ENCODE data around the gene ZNF335. TPM values are rescaled to one million over a fixed set of nuclear protein-coding genes. Genes with fewer than 3 reads are reported as not detected.

Gene ZNF335
- total RNA-seq, 4 donors from 2014 or later: 12.9 to 19.0 (median 15.3) TPM

DNA sequence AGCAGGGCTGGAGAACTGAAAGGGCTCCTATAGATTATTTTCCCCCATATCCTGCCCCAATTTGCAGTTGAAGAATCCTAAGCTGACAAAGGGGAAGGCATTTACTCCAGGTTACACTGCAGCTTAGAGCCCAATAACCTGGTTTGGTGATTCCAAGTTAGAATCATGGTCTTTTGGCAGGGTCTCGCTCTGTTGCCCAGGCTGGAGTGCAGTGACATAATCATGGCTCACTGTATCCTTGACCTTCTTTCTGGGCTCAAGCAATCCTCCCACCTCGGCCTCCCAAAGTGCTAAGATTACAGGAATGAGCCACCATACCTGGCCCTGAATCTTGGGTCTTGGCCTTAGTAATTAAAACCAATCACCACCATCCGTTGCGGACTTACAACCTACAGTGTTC is 35.7 kb upstream of the ZNF335 start:
- peaks cover 7 to 97% (median 28%) of the 10 kb centered on the region in 4 donors for H3K27me3 ChIP-seq
- no peak overlapping the region for H3K27ac ChIP-seq (replicated peaks in 1 of 4)
- WGBS: 85% methylated on average over 4 of the region's 4 CpGs
- TF ChIP-seq POLR2AphosphoS5 (IDR thresholded peaks at IDR 0.05): no peak
- TF ChIP-seq, protein P1, sequence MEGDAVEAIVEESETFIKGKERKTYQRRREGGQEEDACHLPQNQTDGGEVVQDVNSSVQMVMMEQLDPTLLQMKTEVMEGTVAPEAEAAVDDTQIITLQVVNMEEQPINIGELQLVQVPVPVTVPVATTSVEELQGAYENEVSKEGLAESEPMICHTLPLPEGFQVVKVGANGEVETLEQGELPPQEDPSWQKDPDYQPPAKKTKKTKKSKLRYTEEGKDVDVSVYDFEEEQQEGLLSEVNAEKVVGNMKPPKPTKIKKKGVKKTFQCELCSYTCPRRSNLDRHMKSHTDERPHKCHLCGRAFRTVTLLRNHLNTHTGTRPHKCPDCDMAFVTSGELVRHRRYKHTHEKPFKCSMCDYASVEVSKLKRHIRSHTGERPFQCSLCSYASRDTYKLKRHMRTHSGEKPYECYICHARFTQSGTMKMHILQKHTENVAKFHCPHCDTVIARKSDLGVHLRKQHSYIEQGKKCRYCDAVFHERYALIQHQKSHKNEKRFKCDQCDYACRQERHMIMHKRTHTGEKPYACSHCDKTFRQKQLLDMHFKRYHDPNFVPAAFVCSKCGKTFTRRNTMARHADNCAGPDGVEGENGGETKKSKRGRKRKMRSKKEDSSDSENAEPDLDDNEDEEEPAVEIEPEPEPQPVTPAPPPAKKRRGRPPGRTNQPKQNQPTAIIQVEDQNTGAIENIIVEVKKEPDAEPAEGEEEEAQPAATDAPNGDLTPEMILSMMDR (IDR thresholded peaks at IDR 0.05): no peak
- no peak for TF ChIP-seq EP300 (IDR thresholded peaks at IDR 0.05)
- TF ChIP-seq POLR2A (IDR thresholded peaks at IDR 0.05; ENCODE audit: low read depth): no peak
- no peak for DNase-seq (ENCODE audit: extremely low spot score)
- H3K4me3 ChIP-seq: no peak overlapping the region
- no peaks in the 10 kb centered on the region for H3K36me3 ChIP-seq
- intact Hi-C loops (cut with DNase I): no loop called here
- H3K9me3 ChIP-seq: no peaks in the 10 kb centered on the region
- H3K4me1 ChIP-seq: peaks cover 0 to 26% (median 15%) of the 10 kb centered on the region in 4 donors

DNA sequence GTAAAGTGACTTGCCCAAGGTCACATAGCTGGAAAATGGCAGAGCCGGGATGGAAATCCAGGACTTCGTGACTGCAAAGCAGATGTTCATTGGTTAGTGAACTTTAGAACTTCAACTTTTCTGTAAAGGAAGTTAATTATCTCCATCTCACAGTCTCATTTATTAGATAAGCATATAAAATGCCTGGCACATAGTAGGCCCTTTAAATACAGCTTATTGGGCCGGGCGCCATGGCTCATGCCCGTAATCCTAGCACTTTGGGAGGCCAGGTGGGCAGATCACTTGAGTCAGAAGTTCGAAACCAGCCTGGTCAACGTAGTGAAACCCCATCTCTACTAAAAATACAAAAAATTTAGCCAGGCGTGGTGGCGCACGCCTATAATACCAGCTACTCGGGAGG is 35.0 kb upstream of the ZNF335 start:
- H3K27me3 ChIP-seq: peaks cover 3 to 96% (median 20%) of the 10 kb centered on the region in 4 donors
- DNase-seq (ENCODE audit: extremely low spot score): no peak
- no peaks in the 10 kb centered on the region for H3K9me3 ChIP-seq
- WGBS: 83% methylated on average over 11 of the region's 11 CpGs
- peaks cover 0 to 23% (median 15%) of the 10 kb centered on the region in 4 donors for H3K4me1 ChIP-seq
- TF ChIP-seq POLR2AphosphoS5 (IDR thresholded peaks at IDR 0.05) (no peak), POLR2A (IDR thresholded peaks at IDR 0.05; ENCODE audit: low read depth) (no peak), EP300 (IDR thresholded peaks at IDR 0.05) (no peak)
- TF ChIP-seq, protein P1 (IDR thresholded peaks at IDR 0.05): no peak
- H3K36me3 ChIP-seq: no peaks in the 10 kb centered on the region
- no peak overlapping the region for H3K4me3 ChIP-seq
- no peak overlapping the region for H3K27ac ChIP-seq (replicated peaks in 1 of 4)
- intact Hi-C loops (cut with DNase I): no loop called here

DNA sequence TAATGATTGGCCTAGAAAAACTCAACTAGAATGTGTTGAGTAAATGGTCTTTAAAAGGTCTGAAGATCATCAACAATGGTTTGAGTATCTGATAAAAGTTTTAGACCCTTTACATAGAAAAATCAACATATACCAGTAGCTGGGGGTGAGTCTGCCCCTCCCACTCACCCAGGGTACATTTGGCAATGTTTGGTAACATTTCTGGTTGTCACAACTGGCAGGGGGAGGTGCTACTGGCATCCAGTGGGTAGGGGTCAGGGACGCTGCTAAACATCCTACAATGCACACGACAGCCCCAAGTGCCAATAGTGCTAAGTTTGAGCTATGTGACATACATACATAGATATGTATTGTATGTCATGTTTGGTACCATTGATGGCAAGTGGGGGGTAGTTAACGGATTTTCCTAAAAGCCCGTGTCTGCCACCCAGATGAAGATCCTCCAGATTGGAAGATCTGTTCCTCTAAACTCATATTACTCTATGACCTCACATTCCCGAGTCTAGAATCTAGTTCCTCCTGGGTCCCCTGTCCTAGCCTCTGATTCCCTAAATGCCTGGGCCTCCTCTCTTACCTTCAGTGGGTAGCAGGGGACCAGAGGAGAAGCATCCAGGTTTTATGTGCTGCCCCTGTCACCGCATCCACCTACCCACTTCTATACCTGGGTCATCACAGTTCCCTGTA is 34.2 kb upstream of the ZNF335 start:
- Histone ChIP-seq H3K4me3 (no peak overlapping the region), H3K9me3 (no peaks in the 10 kb centered on the region), H3K27ac (replicated peaks in 1 of 4) (no peak overlapping the region), H3K36me3 (no peaks in the 10 kb centered on the region), H3K27me3 (peaks cover 3 to 94% (median 12%) of the 10 kb centered on the region in 4 donors), H3K4me1 (peaks cover 0 to 18% (median 14%) of the 10 kb centered on the region in 4 donors)
- DNase-seq (ENCODE audit: extremely low spot score): no peak
- no peak for TF ChIP-seq EP300 (IDR thresholded peaks at IDR 0.05)
- no peak for TF ChIP-seq POLR2A (IDR thresholded peaks at IDR 0.05; ENCODE audit: low read depth)
- TF ChIP-seq, protein P1 (IDR thresholded peaks at IDR 0.05): no peak
- no peak for TF ChIP-seq POLR2AphosphoS5 (IDR thresholded peaks at IDR 0.05)
- intact Hi-C loops (cut with DNase I): no loop called here
- 77% methylated on average over 6 of the region's 6 CpGs for WGBS

DNA sequence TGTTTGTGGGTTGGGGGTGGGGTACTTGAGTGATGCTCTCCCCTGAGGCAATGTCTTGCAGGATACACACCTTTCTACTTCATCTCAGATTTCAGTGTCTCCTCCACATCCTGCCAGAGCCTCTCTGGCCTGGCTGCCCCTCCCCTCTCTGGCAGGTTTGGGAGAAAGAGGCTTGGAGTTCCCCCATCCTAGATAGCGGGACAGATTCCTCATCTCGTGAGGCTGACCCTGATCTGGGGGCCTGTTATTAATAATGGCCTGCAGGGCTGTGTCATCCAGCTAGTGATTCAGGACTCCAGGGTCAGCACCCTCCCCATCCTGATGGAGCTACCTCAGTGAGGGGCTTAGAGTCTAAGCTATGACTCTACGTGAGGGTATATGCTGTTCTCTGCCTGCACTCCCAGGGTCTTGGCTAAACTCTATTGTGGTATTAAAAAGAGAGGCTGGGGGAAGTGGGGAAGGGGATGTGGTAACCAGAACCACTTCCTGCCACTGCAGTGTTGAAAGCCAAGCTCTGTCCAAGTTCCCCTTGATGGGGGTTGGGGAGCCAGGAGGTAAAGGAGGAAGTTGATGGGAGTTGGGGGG is 33.0 kb upstream of the ZNF335 start:
- Histone ChIP-seq H3K4me1 (peaks cover 0 to 13% (median 5%) of the 10 kb centered on the region in 4 donors), H3K27me3 (peaks cover 0 to 94% (median 4%) of the 10 kb centered on the region in 4 donors), H3K4me3 (no peak overlapping the region), H3K27ac (replicated peaks in 1 of 4) (no peak overlapping the region), H3K36me3 (no peaks in the 10 kb centered on the region), H3K9me3 (no peaks in the 10 kb centered on the region)
- no peak for DNase-seq (ENCODE audit: extremely low spot score)
- intact Hi-C loops (cut with DNase I): no loop called here
- TF ChIP-seq EP300 (IDR thresholded peaks at IDR 0.05) (no peak), POLR2AphosphoS5 (IDR thresholded peaks at IDR 0.05) (peak in 1 of 2 donors; percentile 10)
- 25% methylated on average over 3 of the region's 3 CpGs for WGBS

DNA sequence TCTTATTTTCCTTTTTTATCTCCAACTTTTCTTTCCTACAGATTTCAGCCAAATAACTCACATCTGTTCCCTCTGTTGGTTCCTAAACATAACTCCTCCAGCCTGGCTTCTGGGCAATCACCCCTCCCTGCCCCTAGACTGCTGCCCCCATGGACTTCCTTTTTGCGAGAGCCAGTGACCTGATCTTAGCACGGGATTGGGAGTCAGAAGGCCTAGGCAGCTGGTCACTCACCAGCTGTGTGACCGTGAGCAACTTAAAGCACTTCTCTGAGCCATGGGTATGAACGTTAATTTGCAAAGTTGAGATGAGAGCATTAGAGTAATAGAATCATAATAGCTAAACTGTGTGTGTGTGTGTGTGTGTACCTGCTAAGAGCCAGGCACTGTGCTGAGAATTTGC is 32.2 kb upstream of the ZNF335 start:
- Histone ChIP-seq H3K4me1 (peaks cover 0 to 9% (median 2%) of the 10 kb centered on the region in 4 donors), H3K27me3 (peaks cover 0 to 94% (median 7%) of the 10 kb centered on the region in 4 donors), H3K27ac (replicated peaks in 1 of 4) (no peak overlapping the region), H3K9me3 (no peaks in the 10 kb centered on the region), H3K36me3 (no peaks in the 10 kb centered on the region), H3K4me3 (no peak overlapping the region)
- intact Hi-C loops (cut with DNase I): no loop called here
- DNase-seq (ENCODE audit: extremely low spot score): no peak
- WGBS: 48% methylated on average over 4 of the region's 4 CpGs
- TF ChIP-seq POLR2AphosphoS5 (IDR thresholded peaks at IDR 0.05): no peak
- TF ChIP-seq POLR2A (IDR thresholded peaks at IDR 0.05; ENCODE audit: low read depth): no peak
- TF ChIP-seq, protein P1 (IDR thresholded peaks at IDR 0.05): no peak
- TF ChIP-seq EP300 (IDR thresholded peaks at IDR 0.05): no peak
